A673 (cell line): ENCODE results near the gene HYI.

Experiments used
- CTCF ChIP-seq: fragments of 300-800, 200-600 bp; sonication (generic); conservative IDR thresholded peaks from 2 replicates; pipeline ENCODE4 v1.5.1; 2017; ENCODE audit warnings: low read depth, mild to moderate bottlenecking, antibody characterized with exemption, low read length, moderate library complexity, mixed read lengths
- EZH2 ChIP-seq: fragments of 200-600 bp; sonication (generic); IDR thresholded peaks from 2 replicates; pipeline ENCODE4 v1.6.1; 2017; ENCODE audit warnings: borderline replicate concordance, low read depth, mild to moderate bottlenecking, mixed read lengths, antibody characterized with exemption, low read length; ENCODE audit not compliant: poor library complexity, severe bottlenecking

- TF ChIP-seq CTCF = no peak
- TF ChIP-seq EZH2 = no peak
Observed at GRCh38 chr1:43439781-43440180, 13.9 kb downstream of the HYI start.
